ENCODE measurements around the gene ECE1. TPM values are rescaled to one million over a fixed set of nuclear protein-coding genes. Genes with fewer than 3 reads are reported as not detected.
A peak's percentile ranks its signal among the peaks of the same experiment; 100 is the strongest.

ECE1 gene
- total RNA-seq, 2 donors from 2014 or later, result 99.0 to 149 TPM

DNA sequence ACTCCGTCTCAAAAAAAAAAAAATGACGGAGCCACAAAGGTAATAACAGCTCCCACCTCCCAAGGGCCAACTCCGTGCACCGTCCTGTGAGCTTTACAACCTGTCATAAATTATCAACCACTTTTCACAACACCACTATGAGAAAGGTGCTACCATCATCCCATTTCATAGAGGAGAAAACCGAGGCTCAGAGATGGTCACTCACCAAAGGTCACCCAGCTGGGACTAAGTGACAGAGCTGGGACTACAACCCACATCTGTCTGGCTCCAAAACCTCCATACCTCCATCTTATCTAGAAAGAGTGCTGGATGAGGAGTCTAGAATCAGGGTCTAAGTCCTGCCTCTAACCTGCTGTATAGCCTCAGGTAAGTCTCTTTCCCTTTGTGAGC, 43.6 kb upstream of the ECE1 start:
- Histone ChIP-seq H3K9ac (ENCODE audit: low read depth in 2 of 2, low read length in 2 of 2) (peak overlapping the region in 1 of 2 donors; percentile 75), H3K9me3 (no peaks in the 10 kb centered on the region), H3K36me3 (no peaks in the 10 kb centered on the region), H3K27me3 (no peaks in the 10 kb centered on the region), H3K27ac (peak overlapping the region; percentile 74), H3K4me1 (peaks cover 38% of the 10 kb centered on the region), H3K4me3 (no peak overlapping the region)
- no peak for DNase-seq
- TF ChIP-seq, protein P1, sequence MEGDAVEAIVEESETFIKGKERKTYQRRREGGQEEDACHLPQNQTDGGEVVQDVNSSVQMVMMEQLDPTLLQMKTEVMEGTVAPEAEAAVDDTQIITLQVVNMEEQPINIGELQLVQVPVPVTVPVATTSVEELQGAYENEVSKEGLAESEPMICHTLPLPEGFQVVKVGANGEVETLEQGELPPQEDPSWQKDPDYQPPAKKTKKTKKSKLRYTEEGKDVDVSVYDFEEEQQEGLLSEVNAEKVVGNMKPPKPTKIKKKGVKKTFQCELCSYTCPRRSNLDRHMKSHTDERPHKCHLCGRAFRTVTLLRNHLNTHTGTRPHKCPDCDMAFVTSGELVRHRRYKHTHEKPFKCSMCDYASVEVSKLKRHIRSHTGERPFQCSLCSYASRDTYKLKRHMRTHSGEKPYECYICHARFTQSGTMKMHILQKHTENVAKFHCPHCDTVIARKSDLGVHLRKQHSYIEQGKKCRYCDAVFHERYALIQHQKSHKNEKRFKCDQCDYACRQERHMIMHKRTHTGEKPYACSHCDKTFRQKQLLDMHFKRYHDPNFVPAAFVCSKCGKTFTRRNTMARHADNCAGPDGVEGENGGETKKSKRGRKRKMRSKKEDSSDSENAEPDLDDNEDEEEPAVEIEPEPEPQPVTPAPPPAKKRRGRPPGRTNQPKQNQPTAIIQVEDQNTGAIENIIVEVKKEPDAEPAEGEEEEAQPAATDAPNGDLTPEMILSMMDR (IDR thresholded peaks at IDR 0.05), result no peak
- intact Hi-C loops (cut with DNase I), result no loop called here

DNA sequence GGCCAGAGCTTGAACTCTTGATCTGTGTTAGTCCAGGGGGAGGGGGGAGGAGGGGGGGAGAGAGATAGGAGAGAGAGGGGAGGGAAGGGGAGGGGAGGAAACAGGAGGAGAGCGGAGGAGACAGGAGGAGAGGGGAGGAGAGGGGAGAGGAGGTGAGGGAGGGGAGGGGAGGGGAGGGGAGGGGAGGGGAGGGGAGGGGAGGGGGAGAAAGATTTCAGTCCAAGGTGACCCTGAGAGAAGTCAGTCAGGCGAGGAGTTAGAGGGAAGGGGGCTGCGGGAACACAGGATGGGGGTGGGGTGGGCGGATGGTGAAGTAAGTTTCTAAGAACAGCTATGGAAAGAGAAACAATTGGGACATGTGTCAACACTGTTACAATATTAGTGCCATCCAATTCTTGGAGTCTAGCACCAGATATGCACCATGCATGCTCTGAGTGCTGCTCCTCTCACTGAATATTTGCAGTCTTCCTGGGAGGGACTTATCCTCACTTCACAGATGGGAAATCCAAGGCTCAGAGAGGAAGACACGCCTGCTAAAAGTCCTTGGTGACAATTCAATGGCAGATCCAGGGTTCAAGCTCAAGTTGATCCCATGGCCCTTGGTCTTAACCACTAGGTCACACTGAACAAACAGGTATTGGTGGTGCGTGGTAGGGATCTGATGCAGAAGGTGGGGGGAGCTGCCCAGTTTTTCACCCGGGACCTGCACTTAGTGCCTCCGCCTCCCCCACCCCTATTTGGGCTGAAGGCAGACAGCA, 42.5 kb upstream of the ECE1 start:
- no peak overlapping the region for H3K4me3 ChIP-seq
- H3K27ac ChIP-seq, result no peak overlapping the region
- H3K9me3 ChIP-seq, result no peaks in the 10 kb centered on the region
- intact Hi-C loops (cut with DNase I), result no loop called here
- H3K4me1 ChIP-seq, result peaks cover 32% of the 10 kb centered on the region
- no peaks in the 10 kb centered on the region for H3K27me3 ChIP-seq
- no peak for DNase-seq
- TF ChIP-seq, protein P1 (IDR thresholded peaks at IDR 0.05), result no peak
- H3K9ac ChIP-seq (ENCODE audit: low read depth in 2 of 2, low read length in 2 of 2), result no peak overlapping the region
- H3K36me3 ChIP-seq, result no peaks in the 10 kb centered on the region

DNA sequence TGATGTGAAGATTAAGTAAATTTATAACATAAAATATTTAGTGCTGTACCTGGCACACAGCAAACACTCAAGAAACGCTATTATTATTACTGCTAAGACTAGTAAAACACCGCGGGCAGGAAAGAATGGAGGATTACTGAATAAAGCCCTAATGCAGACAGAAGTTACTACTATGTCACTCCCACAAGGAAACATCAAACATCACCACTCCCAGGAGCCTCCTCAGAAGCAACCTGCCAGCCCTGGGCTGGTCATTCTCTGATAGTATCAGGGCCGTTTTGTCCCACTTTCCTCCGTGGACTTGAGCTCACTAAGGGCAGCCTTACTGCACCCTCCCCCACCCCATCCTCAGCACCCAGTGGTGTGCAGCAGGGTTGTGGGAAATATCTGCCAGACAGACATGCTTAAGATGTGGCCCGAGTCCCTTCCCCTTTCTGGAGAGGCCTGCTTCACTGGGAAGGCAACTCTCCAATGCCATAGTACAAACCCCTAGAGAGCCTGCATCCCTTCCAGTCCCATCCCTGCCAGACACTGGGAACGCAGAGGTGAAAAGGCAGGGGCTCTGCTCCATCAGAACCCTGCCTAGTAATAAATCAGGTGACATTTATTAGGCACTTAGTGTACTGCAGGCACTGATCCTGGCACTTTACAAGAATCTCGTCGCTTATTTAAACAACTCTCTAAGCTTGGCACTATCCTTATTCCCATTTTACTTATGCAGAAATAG, 41.7 kb upstream of the ECE1 start:
- intact Hi-C loops (cut with DNase I), result no loop called here
- Histone ChIP-seq H3K9me3 (no peaks in the 10 kb centered on the region), H3K4me3 (no peak overlapping the region), H3K27me3 (no peaks in the 10 kb centered on the region), H3K4me1 (peaks cover 32% of the 10 kb centered on the region), H3K27ac (peak overlapping the region; percentile 46), H3K36me3 (no peaks in the 10 kb centered on the region), H3K9ac (ENCODE audit: low read depth in 2 of 2, low read length in 2 of 2) (peak overlapping the region in 1 of 2 donors; percentile 30)
- TF ChIP-seq, protein P1 (IDR thresholded peaks at IDR 0.05), result no peak
- DNase-seq, result no peak

DNA sequence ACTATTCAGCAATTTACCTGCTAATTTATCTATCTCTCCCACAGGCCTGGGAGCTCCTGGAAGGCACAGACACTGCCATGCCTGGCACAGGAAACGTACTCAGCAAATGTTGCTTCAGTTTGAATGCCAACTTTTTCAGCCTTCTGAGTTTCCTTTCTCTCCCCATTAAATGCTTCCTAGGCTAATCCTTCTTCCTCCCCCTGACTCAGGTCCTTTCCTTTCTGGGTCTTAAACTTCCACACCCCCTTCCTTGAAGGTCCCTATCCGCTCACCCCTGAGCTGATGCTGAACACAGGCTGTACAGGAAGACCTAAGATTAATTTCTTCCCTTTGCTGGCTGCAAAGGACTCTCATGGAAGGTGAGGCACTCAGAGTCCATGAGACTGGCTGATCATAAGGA, 40.3 kb upstream of the ECE1 start:
- TF ChIP-seq, protein P1 (IDR thresholded peaks at IDR 0.05), result no peak
- Histone ChIP-seq H3K27ac (peak overlapping the region; percentile 88), H3K9me3 (no peaks in the 10 kb centered on the region), H3K9ac (ENCODE audit: low read depth in 2 of 2, low read length in 2 of 2) (peak overlapping the region in 1 of 2 donors; percentile 2), H3K27me3 (no peaks in the 10 kb centered on the region), H3K36me3 (no peaks in the 10 kb centered on the region), H3K4me1 (peaks cover 32% of the 10 kb centered on the region), H3K4me3 (no peak overlapping the region)
- no peak for DNase-seq
- intact Hi-C loops (cut with DNase I), result no loop called here

DNA sequence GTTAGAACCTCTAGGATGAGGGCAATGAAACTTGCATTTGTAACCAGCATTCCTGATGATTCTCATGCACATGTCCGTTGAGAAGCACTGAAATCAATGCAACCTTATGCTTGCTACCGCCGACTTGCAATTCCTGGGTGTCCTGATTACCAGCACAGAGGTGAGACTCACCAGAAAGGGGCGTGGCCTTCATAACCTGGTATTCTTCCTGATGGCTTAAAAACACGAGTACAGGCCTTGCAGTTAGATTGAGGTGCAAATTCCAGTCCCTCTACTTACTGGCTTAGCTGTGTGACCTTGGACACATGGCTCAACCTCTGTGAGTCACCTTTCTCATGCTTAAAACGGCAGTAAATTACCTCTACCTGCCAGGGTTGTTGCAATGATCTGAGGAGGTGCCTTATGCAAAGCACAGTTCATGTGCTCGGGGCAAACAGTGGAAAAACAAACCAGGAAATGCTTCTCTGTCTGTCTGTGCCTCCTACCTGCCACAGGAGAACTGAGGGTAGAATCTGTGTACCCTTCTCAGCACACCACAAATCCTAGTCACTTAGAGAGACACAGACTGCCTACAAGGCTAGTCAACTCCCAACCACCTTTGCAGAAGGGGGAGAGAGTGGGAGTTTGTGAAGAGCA, 39.1 kb upstream of the ECE1 start:
- peaks cover 39% of the 10 kb centered on the region for H3K4me1 ChIP-seq
- no peaks in the 10 kb centered on the region for H3K9me3 ChIP-seq
- no peak overlapping the region for H3K4me3 ChIP-seq
- H3K36me3 ChIP-seq, result no peaks in the 10 kb centered on the region
- peak overlapping the region; percentile 88 for H3K27ac ChIP-seq
- TF ChIP-seq, protein P1 (IDR thresholded peaks at IDR 0.05), result no peak
- peak overlapping the region in 1 of 2 donors; percentile 73 for H3K9ac ChIP-seq (ENCODE audit: low read depth in 2 of 2, low read length in 2 of 2)
- no peaks in the 10 kb centered on the region for H3K27me3 ChIP-seq
- peak; percentile 87 for DNase-seq
- intact Hi-C loops (cut with DNase I), result no loop called here
